Sciatic nerve (tissue), 2 donors: ENCODE data around the gene SNRPD2. TPM values are rescaled to one million over a fixed set of nuclear protein-coding genes. Genes with fewer than 3 reads are reported as not detected.
"Not testable (repeated sequence)": the region's sequence is repeated elsewhere in the genome, so short reads cannot be mapped to it uniquely, and the experiment has no call there.

Experiments
- ATAC-seq: fragments of 200-7000 bp; cut with Tn5 transposase; one replicate; pipeline ENCODE4 v1.9.1; 2020; ENCODE audit warnings: mild to moderate bottlenecking, moderate library complexity
- DNase-seq: peaks from one replicate; pipeline ENCODE4 v3.0.0-alpha.2; 2020; ENCODE audit warnings: low spot score
- intact Hi-C: fragments of 100-400 bp; cut with DNase I; formaldehyde crosslinking; loops from one replicate; pipeline ENCODE4 v1.14.2; 2022
- total RNA-seq: library from RNA; stranded (reverse); fragmentation: NEBNext Ultra II Directional; extraction: Animal tissue kit (Norgen Biotek cat#: 25700); gene quantifications from one replicate; pipeline ENCODE4 v1.2.1, GENCODE V29; 2021
- donor health status: DM: no; HTN: no; CAD: no.
- donor health status: DM: no; HTN: no; CAD: no.

Gene SNRPD2
- total RNA-seq, result 209 TPM

- intact Hi-C loops, result loop anchor here (10.0 kb wide), 1 partner anchor 73 kb away; the partner anchor contains the start of gene SIX5
- ATAC-seq, result peak; percentile 93
- DNase-seq, result peak; percentile 96
Measured at GRCh38 chr19:45691516-45692186, at the start of gene SNRPD2. Gene SNRPD2, minus strand, starts transcription at chr19:45691953. Its CDS starts 65 bp downstream, at chr19:45691888.

DNA sequence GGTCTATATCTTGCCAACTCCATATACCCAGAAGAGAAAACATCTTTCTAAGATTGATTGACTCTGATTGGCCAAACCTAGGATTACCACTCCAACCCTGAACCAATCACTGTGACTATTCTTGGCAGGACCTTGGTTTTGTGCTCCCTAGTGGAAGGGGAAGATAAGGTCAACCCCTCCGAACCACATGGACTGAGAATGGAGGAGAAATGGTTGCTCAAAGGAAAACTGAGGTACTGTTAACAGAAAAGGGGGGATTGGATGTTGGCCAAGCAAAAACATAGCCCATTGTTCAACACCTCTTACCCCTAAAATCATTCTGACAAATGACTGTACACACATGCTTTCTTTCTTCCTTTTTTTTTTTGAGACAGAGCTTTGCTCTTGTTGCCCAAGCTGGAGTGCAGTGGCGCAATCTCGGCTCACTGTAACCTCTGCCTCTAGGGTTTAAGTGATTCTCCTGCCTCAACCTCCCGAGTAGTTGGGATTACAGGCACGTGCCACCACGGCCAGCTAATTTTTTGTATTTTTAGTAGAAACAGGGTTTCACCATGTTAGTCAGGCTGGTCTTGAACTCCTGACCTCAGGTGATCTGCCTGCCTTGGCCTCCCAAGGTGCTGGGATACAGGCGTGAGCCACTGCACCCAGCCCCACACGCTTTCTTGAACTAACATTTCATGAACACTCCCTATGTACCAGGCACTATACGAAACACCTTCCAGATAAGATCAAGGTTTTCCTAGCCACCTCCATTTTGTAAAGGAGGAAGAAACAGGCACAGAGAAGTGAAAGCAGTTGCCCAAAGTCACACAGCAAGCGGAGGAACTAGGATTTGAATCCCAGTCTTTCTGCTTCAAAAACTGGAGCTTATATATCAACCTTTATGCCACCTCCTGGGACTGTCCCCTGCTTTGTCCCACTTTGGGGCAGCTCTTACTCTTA is 48.0 kb upstream of the SNRPD2 start:
- DNase-seq (no peak), ATAC-seq (no peak)
- intact Hi-C loops, result no loop called here

DNA sequence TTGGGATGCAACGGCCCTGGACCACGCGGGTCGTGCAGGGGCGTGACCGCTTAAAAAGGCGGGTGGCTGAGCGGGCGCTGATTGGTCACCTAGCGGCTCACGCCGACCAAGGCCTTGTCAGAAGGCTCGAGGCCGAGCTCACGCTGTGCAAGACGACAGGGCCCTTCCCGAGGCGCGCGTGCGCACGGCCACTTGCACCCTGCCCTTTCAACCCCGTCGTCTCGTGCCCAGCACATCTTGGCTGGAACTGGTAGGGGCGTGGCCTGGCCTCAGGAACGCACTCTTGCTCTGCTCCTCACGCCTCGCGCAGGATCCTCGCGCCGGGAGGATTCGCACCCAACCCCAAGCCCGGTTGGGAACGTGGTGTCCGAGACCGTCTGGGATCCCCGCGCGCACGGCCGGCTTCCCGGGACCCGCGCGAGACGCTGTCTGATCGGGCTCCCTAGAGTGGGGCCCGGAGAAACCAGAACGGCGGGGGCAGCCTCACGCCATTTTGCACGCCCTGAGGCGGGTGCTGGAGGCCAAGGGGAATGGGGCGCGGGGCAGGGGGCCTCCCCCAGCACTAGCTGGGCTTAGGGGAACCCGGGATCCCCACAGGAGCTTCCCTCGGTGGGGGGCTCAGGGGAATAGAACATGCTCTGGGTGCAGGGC is 41.5 kb upstream of the SNRPD2 start, which contains the start of gene MEIOSIN:
TSS of gene MEIOSIN (plus strand) at position 280 of the 651 bp plus-strand sequence. CDS start 1,938 bp downstream, outside the sequence.
- DNase-seq (no peak), ATAC-seq (no peak)
- intact Hi-C loops, result no loop called here

DNA sequence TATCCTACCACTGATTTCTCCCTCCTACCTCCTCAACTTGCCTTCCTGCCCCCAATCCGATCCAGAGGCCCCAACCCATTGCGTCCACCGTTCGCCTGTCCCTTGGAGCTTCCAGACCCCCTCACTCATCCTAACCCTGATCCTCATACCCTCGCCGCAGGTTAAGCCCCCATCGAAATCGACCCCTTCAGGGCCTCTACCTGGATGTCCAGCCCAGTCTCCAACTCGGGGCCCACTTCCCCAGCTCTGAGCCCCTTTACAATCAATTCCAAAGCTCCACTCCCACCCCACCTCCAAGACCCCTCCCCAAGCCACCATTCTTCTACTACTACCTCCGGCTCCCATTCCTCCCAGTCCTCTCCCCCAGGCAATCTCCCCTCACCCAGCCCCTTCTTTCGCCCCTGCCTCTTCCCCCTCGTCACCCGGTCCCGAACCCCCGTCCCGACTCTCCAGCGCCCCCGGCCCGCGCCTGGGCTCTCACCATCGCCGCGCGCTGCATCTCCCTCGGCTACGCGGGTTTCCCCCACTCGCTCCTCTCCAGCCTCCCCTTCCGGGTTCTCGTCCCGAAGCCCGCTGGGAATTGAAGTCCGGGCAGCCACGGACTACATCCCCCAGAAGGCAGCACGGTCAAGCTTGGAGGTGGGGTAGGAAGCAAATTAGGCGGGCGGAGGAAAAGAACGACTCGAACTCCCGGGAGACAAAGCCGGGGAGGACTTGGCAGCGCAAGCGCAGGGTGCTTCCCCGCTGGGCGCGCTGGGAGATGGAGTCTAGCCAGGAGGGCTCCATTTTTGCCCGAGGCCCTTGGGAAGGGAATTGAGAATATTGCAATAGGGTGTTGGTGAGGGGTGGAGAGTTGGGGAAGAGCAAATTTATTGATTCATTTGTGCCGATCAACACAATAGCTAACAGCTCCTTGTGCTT is 38.9 kb upstream of the SNRPD2 start, which contains the start of gene FBXO46:
TSS of gene FBXO46 (minus strand) at position 529 of the 921 bp plus-strand sequence. CDS start 17,401 bp downstream, outside the sequence.
- intact Hi-C loops, result no loop called here
- peak; percentile 97 for DNase-seq
- peak; percentile 99 for ATAC-seq

DNA sequence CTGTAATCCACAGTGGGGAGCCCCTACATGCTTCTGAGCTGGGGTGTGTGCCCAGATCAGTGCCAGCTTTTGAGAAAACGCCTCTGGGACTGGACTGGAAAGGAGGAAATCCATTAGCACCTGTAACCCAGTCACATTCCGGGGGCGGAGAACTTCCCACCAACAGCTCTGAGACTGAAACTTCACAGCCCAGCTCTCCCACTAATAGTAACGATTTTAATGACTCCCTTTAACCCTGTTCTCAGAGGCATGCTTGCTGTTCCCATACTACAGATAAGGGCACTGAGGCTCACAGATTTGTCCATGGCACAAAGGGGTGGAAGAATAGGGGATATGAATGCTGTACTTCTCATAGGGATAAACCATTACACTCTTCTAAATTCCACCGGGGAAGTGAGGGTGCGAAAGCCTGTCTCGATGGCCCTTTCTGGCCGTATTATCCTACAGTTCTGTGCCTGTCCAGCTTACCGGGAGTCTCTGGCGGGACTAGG is 38.1 kb upstream of the SNRPD2 start:
- intact Hi-C loops, result no loop called here
- no peak for DNase-seq
- no peak for ATAC-seq

- intact Hi-C loops, ATAC-seq, DNase-seq: not testable (repeated sequence)
Measured at GRCh38 chr19:45728683-45729082, 36.9 kb upstream of the SNRPD2 start.

DNA sequence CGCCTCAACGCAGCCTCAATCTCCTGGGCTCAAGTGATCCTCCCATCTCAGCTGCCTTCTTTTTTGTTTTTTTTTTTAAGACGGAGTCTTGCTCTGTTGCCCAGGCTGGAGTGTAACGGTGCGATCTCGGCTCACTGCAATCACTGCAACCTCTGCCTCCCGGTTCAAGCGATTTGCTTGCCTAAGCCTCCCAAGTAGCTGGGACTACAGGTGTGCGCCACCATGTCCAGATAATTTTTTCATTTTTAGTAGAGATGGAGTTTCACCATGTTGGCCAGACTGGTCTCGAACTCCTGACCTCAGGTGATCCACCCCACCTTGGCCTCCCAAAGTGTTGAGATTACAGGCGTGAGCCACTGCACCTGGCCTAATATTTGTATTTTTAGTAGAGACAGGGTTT is 28.3 kb upstream of the SNRPD2 start:
- intact Hi-C loops, ATAC-seq: not testable (repeated sequence)

GRCh38 chr19:45717983-45718650 is 26.4 kb upstream of the SNRPD2 start:
- peak; percentile 67 for DNase-seq
- intact Hi-C loops, result no loop called here
- peak; percentile 0 for ATAC-seq

More for the DNA sequence above, 28.3 kb upstream of the SNRPD2 start:
- DNase-seq, result not testable (repeated sequence)

DNA sequence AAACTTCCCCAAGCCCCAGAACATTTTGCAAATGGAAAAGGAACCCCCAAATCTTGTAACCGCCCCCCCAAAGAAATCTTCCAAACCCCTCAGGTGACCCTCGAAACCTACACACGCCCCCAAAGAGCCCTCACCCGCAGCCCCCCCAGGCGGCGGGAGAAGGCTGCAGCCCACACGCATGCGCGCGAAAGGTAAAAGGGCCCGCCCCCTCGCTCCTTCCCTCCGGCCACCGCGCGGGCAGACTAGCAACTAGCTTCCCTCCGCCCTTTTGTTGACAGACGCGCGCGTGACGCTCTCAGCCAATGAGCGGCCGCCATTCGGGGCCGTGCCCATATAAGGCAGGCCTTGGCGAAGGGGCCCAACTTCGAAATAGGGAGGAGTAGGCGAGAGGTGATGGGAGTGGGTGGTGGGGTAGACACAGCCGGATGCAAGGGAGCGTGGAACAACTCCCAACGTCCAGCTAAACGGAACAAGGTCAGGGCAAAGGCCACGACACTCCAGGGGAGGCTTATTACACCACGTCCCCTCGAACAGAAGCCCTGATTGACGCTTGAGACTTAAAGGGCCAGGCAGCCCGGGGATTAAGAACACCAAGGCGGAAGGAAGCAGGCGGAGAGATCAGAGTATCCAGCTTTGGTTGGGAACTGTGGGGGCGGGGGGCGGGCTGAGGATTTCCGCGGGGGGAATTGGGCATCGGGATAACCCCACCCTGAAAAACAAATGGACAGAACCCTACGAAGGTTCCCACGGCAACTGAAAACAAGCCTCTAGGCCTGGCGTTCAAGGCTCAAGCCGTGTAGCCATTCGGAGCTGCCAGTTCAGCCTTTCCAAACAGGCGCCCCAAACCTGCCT is 25.6 kb upstream of the SNRPD2 start:
- intact Hi-C loops, result no loop called here
- peak; percentile 99 for DNase-seq
- ATAC-seq, result peak; percentile 98

- intact Hi-C loops, result no loop called here
- DNase-seq, result no peak
- ATAC-seq, result no peak
Measured at GRCh38 chr19:45716359-45717130, 24.8 kb upstream of the SNRPD2 start.

GRCh38 chr19:45715139-45715538 is 23.4 kb upstream of the SNRPD2 start:
- DNase-seq (no peak), ATAC-seq (no peak)
- intact Hi-C loops, result no loop called here

GRCh38 chr19:45713141-45713540 is 21.4 kb upstream of the SNRPD2 start:
- intact Hi-C loops, result no loop called here
- no peak for ATAC-seq
- no peak for DNase-seq

GRCh38 chr19:45712699-45713067 is 20.9 kb upstream of the SNRPD2 start:
- DNase-seq (no peak), ATAC-seq (no peak)
- intact Hi-C loops, result no loop called here

DNA sequence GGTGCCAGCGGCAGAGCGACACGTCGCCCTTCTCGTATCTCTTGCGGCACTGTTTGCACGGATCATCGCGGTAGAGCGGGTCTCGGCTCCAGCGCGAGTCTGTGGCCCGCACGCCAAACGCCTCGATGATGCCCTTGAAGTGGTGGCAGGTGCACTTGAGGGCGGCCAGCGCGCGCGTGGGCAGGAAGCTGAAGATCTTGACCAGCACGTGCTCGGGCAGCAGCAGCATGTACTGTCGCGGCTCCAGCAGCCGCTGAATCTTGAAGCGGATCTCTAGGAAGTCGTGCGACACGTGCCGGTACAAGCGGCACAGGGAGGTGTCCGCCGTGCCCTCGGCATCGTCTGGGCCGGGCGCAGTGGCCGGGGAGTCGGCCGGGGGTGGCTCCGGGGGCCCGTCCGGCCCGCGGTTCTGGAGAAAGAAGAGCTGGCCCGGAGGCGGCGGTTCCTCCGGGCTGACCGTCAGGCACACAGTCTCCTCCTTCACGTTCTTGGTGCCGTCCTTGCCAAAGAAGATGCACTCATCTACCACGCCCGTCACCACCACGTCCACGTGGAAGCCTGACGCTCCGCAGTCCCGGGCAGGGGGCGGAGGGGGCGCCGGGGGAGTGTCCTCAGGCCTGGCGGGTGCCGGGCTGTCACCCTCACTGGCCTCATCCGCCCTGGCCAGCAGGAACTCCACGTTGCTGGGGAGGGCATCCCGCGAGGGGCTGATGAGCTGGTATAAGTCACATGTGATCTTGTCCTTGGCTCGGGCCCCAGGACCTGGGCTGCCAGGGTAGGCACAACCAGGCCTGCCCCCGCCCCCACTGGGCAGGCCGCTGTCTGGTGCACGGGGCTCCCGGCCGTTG is 20.3 kb upstream of the SNRPD2 start:
- intact Hi-C loops, result no loop called here
- DNase-seq, result no peak

More for the DNA sequence above, 20.3 kb upstream of the SNRPD2 start:
- no peak for ATAC-seq
